ENCODE data around the gene TMEM132E.

DNA sequence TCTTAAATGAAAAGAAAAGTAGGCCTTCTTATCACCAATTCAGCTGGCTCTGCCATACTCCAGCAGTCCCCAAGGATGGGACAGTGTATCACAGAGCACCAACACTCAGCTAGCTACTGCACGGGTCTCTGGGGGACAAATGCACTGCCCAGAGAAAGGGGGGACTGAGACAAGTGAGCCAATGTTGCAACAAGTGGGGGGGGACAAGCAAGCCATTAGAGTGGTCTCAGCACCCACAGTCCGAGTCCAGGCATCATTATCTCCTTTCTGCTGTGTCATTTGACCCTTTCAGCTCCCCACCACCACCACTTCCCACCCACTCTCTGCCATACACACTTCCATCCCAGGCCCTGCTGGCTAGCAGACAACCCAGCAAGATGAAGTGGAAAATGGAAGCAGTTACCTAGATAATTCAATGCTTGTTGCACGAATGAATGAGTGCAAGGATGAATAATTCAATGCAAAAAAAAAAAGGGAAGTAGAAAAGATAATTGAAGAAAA lies 7.0 kb downstream of the TMEM132E start:
- TF ChIP-seq CTCF (IDR thresholded peaks at IDR 0.05): no peak
- TF ChIP-seq POLR2A (IDR thresholded peaks at IDR 0.05): no peak

Measured in right lobe of liver (tissue), 4 donors.